Left renal cortex interstitium (tissue), 4 donors: ENCODE measurements around the gene EIF4B. TPM values are rescaled to one million over a fixed set of nuclear protein-coding genes. Genes with fewer than 3 reads are reported as not detected.

Source experiments
- DNase-seq, 4 donors: peaks; one replicate each; pipeline ENCODE4 v3.0.0-alpha.2; 2013; ENCODE audit warnings: low read depth in 4 of 4, low spot score in 2 of 4, missing footprints in 1 of 4
- polyA plus RNA-seq, 4 donors: library from polyadenylated mRNA; unstranded; fragments of 120-200 nt; gene quantifications; one replicate each; pipeline ENCODE4 v1.2.1, GENCODE V29; 2013; ENCODE audit not compliant: insufficient read length in 4 of 4

The EIF4B gene
- polyA plus RNA-seq, 4 donors, result 463 to 558 (median 490) TPM

DNA sequence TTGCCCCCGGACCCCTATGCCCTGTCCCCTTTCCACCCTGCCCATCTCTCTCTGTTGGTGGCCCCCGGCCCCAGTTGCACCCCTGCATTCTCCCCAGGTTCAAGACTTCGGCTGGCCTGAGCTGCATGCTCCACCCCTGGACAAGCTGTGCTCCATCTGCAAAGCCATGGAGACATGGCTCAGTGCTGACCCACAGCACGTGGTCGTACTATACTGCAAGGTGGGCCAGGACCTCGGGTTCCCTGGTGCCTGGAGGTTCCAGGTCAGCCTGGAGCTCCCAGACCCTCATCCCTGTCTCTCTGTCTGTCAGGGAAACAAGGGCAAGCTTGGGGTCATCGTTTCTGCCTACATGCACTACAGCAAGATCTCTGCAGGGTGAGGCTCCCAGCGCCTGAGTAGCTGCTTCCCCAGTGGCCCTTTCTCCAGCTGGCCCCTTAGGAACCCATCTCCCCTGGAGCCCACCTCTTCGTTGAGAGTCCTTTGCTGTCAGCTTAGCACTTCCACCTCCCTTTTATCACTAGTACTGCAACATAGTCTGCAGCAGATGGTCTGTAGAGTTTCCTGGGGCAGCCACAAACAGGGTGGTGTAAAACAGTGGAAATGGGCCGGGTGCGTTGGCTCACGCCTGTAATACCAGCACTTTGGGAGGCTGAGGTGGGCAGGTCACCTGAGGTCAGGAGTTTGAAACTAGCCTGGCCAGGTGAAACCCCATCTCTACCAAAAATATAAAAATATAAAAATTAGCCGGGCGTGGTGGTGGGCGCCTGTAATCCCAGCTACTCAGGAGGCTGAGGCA, 49.4 kb downstream of the EIF4B start:
- DNase-seq, result no peak

DNA sequence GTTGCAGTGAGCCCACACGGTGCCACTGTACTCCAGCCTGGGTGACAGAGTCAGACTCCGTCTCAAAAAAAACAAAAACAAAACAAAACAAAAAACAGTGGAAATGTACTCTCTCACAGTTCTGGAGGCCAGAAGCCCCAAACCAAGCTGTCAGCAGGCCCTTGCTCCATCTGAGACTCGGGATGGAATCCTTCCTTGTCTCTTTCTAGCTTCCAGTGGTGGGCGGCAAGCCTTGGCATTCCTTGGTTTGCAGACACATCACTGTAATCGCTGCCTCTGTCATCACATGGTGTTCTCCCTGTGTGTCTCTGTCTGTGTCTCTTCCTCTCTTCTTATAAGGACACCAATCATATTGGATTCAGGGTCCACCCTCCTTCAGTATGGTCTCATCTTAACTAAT, 50.0 kb downstream of the EIF4B start:
- DNase-seq, result no peak

DNA sequence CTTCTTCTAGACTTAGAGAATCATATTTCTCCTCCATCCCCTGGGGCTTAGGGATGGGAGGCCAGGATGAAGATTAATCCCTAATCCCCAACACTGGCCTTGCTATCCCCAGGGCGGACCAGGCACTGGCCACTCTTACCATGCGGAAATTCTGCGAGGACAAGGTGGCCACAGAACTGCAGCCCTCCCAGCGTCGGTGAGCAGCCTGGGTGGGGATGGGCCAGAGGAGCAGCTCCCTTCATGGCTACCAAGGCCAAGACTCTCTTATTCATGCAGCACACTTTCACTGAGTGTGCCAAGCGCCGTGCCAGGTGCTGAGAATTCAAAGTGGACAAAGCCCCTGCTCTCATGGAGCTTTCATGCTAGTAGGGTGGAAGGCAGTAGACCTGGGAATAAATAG, 50.6 kb downstream of the EIF4B start:
- no peak for DNase-seq

DNA sequence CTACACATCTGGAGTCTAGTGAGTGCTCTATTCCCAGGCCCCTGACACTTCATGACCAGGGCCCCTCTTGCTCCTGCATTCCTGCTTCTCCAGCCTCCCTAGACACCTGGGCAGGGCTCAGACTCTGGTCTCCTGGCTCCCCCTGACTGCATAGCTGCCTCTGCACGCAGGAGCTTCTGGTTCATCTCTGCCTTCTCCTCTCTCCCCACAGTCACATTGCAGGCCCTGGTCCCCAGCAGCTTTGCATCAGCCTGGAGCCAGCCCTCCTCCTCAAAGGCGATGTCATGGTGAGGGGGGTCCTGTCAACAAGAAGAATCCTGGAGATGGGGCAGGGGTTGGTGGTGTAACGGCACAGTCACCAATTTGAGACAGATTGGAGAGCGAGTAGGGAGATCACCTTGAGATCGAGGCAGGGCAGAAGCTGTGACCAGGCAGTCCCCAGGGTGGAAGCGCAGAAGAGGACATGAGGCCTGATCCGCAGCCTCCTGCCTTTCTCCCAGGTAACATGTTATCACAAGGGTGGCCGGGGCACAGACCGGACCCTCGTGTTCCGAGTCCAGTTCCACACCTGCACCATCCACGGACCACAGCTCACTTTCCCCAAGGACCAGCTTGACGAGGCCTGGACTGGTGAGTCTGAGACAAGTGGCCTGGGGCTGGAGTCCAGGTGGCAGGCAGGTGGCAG, 51.7 kb downstream of the EIF4B start:
- no peak for DNase-seq

DNA sequence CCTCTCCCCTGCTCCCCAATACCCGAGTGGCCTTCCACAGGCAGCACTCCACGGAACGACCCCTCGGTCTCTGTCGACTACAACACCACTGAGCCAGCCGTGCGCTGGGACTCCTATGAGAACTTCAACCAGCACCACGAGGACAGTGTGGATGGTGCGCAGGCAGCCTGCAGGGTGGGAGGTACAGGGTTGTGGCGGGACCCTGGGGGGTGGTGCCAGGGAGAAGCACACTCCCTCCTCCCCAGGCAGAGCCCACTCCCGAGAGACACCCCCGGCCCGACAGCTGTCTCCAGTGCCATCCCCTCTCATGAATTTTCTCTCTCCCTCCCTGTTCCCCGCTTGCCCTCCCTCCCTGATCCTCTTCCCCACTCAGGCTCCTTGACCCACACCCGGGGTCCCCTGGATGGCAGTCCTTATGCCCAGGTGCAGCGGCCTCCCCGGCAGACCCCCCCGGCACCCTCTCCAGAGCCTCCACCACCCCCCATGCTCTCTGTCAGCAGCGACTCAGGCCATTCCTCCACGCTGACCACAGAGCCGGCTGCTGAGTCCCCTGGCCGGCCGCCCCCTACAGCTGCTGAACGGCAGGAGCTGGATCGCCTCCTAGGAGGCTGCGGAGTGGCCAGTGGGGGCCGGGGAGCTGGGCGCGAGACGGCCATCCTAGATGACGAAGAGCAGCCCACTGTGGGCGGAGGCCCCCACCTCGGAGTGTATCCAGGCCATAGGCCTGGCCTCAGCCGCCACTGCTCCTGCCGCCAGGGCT, 52.6 kb downstream of the EIF4B start:
- DNase-seq, result no peak

DNA sequence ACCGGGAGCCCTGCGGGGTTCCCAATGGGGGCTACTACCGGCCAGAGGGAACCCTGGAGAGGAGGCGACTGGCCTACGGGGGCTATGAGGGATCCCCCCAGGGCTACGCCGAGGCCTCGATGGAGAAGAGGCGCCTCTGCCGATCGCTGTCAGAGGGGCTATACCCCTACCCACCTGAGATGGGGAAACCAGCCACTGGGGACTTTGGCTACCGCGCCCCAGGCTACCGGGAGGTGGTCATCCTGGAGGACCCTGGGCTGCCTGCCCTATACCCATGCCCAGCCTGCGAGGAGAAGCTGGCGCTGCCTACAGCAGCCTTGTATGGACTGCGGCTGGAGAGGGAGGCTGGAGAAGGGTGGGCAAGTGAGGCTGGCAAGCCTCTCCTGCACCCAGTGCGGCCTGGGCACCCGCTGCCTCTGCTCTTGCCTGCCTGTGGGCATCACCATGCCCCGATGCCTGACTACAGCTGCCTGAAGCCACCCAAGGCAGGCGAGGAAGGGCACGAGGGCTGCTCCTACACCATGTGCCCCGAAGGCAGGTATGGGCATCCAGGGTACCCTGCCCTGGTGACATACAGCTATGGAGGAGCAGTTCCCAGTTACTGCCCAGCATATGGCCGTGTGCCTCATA, 53.3 kb downstream of the EIF4B start:
- DNase-seq, result no peak

DNA sequence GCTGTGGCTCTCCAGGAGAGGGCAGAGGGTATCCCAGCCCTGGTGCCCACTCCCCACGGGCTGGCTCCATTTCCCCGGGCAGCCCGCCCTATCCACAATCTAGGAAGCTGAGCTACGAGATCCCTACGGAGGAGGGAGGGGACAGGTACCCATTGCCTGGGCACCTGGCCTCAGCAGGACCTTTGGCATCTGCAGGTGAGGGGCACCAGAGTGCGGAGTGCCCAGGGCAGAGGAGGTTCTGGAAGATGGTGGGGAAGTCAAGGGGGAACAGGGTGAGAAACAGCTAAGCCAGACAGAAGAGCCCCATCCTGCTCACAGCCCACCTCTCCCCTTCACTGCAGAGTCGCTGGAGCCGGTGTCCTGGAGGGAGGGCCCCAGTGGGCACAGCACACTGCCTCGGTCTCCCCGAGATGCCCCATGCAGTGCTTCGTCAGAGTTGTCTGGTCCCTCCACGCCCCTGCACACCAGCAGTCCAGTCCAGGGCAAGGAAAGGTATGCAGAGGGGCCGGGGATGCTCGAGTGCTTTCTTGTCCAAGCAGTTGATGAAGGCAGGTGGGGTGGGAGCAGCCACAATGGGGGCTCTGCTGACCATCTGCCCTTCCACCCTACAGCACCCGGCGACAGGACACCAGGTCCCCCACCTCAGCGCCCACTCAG, 53.9 kb downstream of the EIF4B start:
- no peak for DNase-seq

DNA sequence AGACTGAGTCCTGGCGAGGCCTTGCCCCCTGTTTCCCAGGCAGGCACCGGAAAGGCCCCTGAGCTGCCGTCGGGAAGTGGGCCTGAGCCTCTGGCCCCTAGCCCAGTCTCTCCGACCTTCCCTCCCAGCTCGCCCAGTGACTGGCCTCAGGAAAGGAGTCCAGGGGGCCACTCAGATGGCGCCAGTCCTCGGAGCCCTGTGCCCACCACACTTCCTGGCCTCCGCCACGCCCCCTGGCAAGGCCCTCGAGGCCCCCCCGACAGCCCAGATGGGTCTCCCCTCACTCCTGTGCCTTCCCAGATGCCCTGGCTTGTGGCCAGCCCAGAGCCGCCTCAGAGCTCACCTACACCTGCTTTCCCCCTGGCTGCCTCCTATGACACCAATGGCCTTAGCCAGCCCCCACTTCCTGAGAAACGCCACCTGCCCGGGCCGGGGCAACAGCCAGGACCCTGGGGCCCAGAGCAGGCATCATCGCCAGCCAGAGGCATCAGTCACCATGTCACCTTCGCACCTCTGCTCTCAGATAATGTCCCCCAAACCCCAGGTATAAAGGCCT, 54.5 kb downstream of the EIF4B start:
- no peak for DNase-seq

DNA sequence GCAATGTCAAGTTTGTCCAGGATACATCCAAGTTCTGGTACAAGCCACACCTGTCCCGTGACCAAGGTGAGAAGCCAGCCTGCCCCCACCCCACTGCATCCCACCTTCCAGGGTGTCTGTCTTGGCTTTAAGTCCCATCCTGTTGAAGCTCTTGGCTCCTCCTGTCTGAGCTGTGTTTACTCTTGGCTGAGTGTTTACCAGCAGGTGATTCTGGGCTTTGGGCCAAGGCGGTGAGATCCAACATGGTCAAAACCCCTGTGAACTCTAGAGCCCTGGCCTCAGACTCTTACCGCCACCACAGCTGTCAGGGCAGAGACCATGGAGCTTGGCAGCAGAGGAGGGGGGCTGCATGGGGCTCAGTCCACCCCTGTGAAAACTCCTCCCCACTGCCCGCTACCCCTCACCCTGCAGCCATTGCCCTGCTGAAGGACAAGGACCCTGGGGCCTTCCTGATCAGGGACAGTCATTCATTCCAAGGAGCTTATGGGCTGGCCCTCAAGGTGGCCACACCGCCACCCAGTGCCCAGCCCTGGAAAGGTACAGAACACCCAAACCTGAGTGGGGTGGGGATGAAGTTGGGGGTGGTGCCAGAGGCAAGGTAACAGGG, 55.3 kb downstream of the EIF4B start:
- DNase-seq, result no peak

DNA sequence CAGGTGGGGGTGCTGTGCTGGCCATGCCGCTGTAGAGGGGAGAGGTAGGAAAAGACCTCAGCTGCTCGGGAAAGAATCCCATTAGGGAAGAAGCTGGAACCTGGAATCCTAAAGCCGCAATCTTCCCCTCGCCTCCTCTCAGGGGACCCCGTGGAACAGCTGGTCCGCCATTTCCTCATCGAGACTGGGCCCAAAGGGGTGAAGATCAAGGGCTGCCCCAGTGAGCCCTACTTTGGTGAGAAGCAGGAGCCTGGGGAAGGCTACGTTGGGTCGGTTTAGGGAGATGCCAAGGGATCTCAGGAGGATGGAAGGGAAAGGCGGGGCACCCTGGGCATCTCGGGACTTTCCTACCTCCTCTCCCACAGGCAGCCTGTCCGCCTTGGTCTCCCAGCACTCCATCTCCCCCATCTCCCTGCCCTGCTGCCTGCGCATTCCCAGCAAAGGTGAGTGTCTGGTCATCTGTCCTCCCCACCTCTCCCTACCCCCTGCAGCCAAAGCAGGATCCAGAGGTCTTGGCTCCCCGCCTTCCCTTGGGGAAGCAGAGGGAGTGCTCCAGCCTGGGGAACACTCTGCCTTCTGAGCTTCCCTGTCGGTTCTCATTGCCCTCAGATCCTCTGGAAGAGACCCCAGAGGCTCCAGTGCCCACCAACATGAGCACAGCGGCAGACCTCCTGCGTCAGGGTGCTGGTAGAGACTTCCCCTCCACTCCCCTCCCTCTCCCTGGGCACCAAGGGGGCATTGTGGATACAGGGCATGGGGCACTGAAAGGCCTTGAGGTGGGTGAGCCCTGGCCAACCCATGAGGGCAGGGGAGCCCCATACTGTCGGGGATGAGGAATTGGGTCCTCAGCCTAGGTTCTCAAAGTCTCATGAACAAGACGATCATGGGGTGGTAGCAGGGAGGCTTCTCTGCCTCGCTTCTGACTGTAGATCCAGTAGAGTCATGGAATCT, 56.0 kb downstream of the EIF4B start:
- DNase-seq, result no peak

DNA sequence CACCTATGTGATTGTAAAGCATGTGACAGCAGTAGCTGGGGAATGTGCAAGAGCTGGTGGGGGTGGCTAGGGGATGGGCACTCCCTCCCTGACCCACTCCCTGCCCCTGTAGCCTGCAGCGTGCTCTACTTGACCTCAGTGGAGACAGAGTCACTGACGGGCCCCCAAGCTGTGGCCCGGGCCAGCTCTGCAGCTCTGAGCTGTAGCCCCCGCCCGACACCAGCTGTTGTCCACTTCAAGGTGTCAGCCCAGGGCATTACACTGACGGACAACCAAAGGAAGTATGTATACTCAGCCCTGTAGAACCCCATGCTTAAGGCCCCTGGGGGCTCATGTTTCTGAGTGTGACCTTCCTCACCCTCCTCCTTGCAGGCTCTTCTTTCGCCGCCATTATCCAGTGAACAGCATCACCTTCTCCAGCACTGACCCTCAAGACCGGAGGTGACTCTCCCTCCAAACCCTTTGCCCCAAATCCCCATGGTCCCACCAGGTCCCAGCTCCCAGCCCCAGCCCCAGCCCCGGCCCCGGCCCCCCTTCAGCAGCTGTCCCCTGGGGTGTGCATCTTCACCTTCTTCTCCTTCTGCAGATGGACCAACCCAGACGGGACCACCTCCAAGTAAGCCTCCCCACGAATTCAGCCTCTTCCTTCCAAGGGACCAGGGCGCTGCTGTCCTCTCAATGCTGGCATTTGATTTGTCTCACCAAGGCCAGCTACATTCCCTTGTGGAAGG, 56.9 kb downstream of the EIF4B start:
- no peak for DNase-seq

DNA sequence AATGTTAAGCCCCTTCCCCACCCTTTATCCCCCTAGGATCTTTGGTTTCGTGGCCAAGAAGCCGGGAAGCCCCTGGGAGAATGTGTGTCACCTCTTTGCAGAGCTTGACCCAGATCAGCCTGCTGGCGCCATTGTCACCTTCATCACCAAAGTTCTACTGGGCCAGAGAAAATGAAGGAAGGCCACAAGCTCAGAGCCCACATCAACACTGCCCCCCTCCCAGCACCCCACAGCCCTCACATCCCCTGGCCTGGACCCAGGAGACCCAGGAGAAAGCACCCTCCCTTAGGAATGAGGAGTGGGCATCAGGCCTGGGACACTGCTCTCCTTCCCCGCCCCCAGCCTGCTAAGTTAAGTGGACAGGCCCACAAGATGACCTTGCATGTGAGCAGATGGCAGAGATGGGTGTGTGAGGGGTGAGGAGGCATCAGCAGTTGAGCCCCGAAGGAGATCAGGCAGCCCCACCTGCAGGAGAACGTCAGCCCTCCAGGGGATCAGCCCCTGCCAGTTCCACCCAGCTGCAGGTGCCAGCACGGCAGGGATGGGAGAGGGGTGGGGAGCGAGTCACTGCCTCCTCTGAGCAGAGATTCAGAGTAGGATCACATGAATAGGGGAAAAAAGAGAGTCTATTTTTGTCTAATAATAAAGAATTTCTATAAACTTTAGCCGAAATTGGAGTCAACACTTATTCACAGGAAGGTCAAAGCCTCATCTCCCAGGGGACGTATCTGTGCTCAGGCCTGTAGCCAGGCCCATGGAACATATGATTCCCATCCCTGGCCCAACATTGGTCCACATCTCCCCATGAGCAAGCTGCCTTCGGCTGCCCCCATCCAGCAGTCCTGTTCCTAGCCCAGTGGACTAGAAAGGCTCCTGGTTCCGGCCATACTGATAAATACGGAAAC, 57.7 kb downstream of the EIF4B start:
- no peak for DNase-seq

DNA sequence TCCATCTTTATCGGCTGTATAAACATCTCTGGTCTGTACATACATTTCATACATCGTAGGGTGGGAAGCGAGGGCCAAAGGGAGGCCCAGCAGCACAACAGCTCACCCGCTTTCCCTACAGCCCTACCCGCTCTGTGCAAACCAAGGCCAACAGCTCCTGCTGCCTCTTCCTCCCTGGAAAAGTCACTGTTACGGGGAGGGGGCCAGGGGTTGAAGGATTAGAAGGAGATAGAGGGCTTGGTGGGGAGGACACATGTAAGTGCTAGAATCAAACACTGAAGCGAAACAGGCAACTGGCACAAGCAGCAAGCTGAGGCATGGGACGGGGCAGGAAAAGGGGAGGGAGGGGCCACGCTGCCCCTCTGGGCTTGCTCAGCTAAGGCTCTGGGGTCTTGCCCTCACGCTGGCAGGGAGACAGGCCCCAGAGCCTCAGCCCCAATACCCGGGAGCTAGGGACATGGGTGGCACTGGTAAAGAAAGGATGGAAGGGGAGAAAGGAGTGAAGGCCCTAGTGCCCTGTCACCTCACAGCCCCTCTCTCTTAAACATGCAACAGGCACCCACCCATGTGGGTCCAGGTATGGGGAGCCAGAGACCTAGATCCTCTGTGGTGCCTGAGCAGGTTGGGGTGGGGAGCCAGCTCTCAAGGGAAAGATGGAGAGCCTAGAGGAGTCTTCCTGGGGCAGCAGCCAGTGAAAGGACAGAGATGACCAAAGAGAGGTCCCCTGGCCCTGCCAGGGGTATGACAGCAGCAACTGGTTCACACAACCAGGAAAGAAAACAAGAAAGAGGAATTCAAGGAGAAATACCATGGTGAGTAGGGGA, 58.6 kb downstream of the EIF4B start:
- no peak for DNase-seq

DNA sequence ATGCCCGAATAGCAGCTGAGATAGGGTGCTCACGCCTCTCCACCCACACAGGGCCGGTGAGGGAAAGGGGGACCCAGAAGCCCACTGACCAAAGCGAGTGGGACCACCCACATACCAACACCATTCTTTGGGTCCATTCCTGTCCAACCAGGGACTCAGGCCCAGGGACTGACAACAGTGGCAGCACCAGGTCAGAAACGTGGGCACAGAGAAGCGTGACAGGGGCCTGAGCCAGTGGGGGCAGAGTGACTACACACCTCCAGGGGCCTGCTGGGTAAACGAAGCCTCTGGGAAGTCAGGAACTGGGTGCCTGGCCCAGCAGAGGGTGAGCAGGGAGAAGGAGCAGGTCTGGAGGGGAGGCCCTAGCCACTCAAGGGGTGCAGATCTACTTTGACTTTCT, 59.2 kb downstream of the EIF4B start:
- no peak for DNase-seq

DNA sequence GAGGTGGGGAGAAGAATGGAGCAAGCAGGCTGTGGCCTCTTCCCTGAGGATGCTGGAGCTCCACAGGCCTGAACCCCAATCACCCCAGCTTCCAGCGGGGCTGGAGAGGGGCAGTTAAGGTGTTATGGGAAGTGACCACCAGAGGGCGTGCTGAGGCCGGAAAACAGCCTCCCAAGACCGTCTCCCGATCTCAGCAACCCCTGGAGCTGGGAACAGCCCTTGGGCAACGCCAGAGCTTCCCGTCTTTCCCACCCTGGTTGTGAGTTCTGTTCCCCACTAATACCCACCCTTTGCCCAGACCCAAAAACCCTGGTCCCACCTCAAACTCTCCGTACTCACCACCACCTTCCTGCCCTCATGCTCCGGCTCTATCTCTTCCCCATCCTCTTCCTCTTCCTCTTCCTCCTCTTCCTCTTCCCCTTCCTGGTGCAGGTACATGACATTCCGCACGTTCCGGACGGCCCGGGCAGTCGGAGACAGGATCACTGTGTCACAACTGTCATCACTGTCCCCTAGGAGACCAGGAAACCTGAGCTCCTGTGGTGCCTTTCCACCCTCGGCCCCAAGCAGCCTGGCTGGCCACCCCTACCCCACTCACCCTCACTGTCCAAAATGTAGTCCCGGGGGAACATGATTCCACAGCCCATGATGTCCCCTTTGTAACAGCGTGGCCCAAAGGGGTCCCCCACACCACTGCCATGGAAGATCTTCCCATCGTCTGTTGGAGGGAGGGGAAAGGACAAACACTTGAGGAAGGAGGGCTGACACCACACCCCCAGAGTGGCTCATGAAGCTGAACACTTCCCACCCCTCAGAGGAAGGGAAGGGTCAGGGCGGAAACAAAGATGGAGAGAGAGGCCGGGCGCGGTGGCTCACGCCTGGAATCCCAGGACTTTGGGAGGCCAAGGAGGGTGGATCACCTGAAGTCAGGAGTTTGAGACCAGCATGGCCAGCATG, 60.0 kb downstream of the EIF4B start:
- DNase-seq, result no peak
